Activated CD4-positive, alpha-beta T cell treated with anti-CD3 and anti-CD28 coated beads, Interleukin-2, amount 10 ng/mL, durations not matched to agents 7 days and 5 days (primary cell): Measurements from ENCODE around the gene PSMC1. TPM values are rescaled to one million over a fixed set of nuclear protein-coding genes. Genes with fewer than 3 reads are reported as not detected.
A peak's percentile ranks its signal among the peaks of the same experiment; 100 is the strongest.

Experiments used
- CTCF ChIA-PET: fragments of 350-600 bp; sonication (Branson Sonifier 250); formaldehyde crosslinking; loops from one replicate; lab custom pipeline; 2021; ENCODE audit warnings: antibody characterized with exemption; lab: Charles Lee
- POLR2A ChIA-PET: fragments of 350-600 bp; sonication (Branson Sonifier 250); formaldehyde crosslinking; loops from one replicate; lab custom pipeline; 2021; ENCODE audit warnings: antibody characterized with exemption; lab: Charles Lee
- DNase-seq: peaks from one replicate; pipeline ENCODE4 v3.0.0-alpha.2; 2020
- H3K27ac Mint-ChIP-seq: one replicate; pipeline ENCODE4 v1.8.0; 2021; ENCODE audit warnings: mild to moderate bottlenecking, moderate library complexity, mixed read lengths
- H3K27me3 Mint-ChIP-seq: one replicate; pipeline ENCODE4 v1.8.0; 2021; ENCODE audit warnings: mixed read lengths
- H3K36me3 Mint-ChIP-seq: one replicate; pipeline ENCODE4 v1.8.0; 2021; ENCODE audit warnings: low read depth, mixed read lengths
- H3K4me1 Mint-ChIP-seq: one replicate; pipeline ENCODE4 v1.8.0; 2021; ENCODE audit warnings: mixed read lengths
- H3K4me3 Mint-ChIP-seq: one replicate; pipeline ENCODE4 v1.8.0; 2021; ENCODE audit warnings: mild to moderate bottlenecking, moderate library complexity, mixed read lengths
- H3K9me3 Mint-ChIP-seq: one replicate; pipeline ENCODE4 v1.8.0; 2021; ENCODE audit warnings: mixed read lengths
- total RNA-seq, 2 experiments: library from RNA; stranded (reverse); gene quantifications; one replicate each; pipeline ENCODE4 v1.2.3, GENCODE V29; 2021

PSMC1 gene
- total RNA-seq, 2 experiments from 2014 or later, result 78.6 to 85.6 TPM

DNA sequence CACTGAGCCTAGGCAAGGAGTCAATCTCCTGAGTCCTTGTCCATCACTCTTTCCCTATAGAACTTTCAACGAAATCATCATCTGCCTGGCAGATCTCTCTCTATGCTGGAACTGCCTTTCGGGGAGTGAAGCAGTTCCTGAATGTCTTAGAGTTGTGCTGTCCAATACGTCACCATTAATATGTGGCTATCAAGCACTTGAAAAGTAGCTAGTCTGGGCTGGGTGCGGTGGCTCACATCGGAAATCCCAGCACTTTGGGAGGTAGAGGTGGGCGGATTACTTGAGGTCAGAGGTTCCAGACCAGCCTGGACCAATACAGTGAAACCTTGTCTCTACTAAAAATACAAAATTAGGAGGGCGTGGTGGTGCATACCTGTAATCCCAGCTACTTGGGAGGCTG lies 40.3 kb downstream of the PSMC1 start:
- Mint-ChIP-seq H3K9me3 (no peaks in the 10 kb centered on the region), H3K4me3 (no peak overlapping the region)

DNA sequence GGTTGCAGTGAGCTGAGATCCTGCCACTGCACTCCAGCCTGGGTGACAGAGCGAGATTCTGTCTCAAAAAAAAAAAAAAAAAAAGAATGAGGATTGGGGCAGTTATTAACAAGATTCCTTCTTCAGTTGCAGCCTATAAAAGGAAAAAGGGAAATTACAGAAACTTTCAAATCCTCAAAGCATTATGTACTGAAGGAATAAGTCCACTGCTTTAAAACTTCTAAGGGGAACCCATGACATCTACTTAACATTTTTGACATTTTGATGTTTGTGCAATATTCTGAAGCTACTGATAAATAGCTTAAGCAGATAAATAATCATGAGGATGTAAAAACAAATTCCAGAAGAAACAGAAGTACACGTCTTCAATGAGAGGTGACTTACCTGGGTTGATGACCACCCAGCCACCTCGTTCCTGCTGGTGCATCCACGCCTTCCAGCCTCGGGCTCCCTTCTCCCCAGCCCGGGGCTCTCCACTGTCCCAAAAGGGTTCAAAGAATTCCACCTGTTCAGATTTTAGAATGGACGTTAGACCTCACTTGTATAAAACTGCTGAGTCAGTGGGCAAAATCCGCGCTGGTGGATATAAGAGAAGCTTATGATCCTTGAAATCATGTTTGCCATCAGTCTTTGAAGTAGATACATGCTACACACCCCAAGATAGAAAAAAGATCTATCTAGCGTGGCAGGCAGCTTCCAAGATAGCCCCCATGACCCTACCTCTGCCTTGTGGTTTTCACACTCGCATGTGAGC lies 41.7 kb downstream of the PSMC1 start:
- peaks cover 9% of the 10 kb centered on the region for H3K4me1 Mint-ChIP-seq

More for the DNA sequence above, 40.3 kb downstream of the PSMC1 start:
- ChIA-PET POLR2A (no interaction called here), CTCF (interaction anchor here (0.6 to 1.2 kb wide), 2 partner anchors 15 to 416 kb away, joined by 3 to 4 read pairs; no protein-coding TSS in a partner anchor)
- peaks cover 9% of the 10 kb centered on the region for H3K4me1 Mint-ChIP-seq
- H3K27ac Mint-ChIP-seq, result no peak overlapping the region
- H3K27me3 Mint-ChIP-seq, result no peaks in the 10 kb centered on the region
- DNase-seq, result no peak
- H3K36me3 Mint-ChIP-seq, result peaks cover 17% of the 10 kb centered on the region

DNA sequence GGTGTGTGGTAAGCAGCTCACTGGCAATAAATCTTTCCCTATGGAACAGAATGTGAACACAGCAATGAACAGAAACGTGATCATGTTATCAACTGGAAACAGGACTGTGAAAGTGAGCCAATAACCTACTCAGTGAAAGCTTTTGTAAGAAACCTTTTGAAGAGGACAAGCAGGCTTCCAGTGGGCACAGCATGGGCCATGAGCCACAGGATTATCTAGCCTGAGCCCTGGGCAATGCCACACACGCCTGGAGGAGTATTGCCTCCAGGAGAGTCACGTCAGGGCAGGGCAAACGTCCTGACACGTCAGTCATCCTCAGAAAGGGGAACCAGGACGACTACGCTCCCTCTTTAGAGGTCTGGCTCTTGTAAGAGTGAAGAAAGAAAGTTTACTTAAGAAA lies 43.1 kb downstream of the PSMC1 start:
- ChIA-PET CTCF (interaction anchor here (2.0 kb wide), 1 partner anchor 10 kb away, joined by 4 read pairs; no protein-coding TSS in a partner anchor), POLR2A (no interaction called here)
- H3K4me3 Mint-ChIP-seq, result no peak overlapping the region
- no peak for DNase-seq
- H3K36me3 Mint-ChIP-seq, result peaks cover 25% of the 10 kb centered on the region
- no peaks in the 10 kb centered on the region for H3K9me3 Mint-ChIP-seq
- H3K27me3 Mint-ChIP-seq, result no peaks in the 10 kb centered on the region
- no peak overlapping the region for H3K27ac Mint-ChIP-seq
- H3K4me1 Mint-ChIP-seq, result peaks cover 9% of the 10 kb centered on the region

More for the DNA sequence above, 41.7 kb downstream of the PSMC1 start:
- Mint-ChIP-seq H3K9me3 (no peaks in the 10 kb centered on the region), H3K27ac (peak overlapping the region; percentile 42), H3K36me3 (peaks cover 19% of the 10 kb centered on the region), H3K27me3 (no peaks in the 10 kb centered on the region), H3K4me3 (no peak overlapping the region)
- no peak for DNase-seq
- ChIA-PET POLR2A (no interaction called here), CTCF (interaction anchor here (0.7 to 2.0 kb wide), 3 partner anchors 8 to 744 kb away, joined by 3 to 4 read pairs (median 3); no protein-coding TSS in a partner anchor)

- H3K9me3 Mint-ChIP-seq, result no peaks in the 10 kb centered on the region
- peaks cover 24% of the 10 kb centered on the region for H3K36me3 Mint-ChIP-seq
- DNase-seq, result no peak
- no peak overlapping the region for H3K4me3 Mint-ChIP-seq
- ChIA-PET POLR2A (no interaction called here), CTCF (no interaction called here)
- H3K27ac Mint-ChIP-seq, result no peak overlapping the region
- H3K4me1 Mint-ChIP-seq, result peaks cover 9% of the 10 kb centered on the region
- no peaks in the 10 kb centered on the region for H3K27me3 Mint-ChIP-seq
Measured at GRCh38 chr14:90300611-90301047, 44.3 kb downstream of the PSMC1 start.

GRCh38 chr14:90301122-90301521 lies 44.8 kb downstream of the PSMC1 start:
- H3K27ac Mint-ChIP-seq, result no peak overlapping the region
- H3K4me1 Mint-ChIP-seq, result peaks cover 9% of the 10 kb centered on the region
- POLR2A ChIA-PET, result no interaction called here
- H3K4me3 Mint-ChIP-seq, result no peak overlapping the region
- DNase-seq, result no peak
- H3K27me3 Mint-ChIP-seq, result no peaks in the 10 kb centered on the region
- CTCF ChIA-PET, result interaction anchor here (1.0 to 2.4 kb wide), 4 partner anchors 11 to 45 kb away, joined by 3 to 7 read pairs (median 3); partner anchors contain the start of gene PSMC1
- no peaks in the 10 kb centered on the region for H3K9me3 Mint-ChIP-seq
- H3K36me3 Mint-ChIP-seq, result peaks cover 22% of the 10 kb centered on the region

- ChIA-PET CTCF (interaction anchor here (1.0 to 2.4 kb wide), 4 partner anchors 11 to 46 kb away, joined by 3 to 7 read pairs (median 3); partner anchors contain the start of gene PSMC1), POLR2A (no interaction called here)
- H3K9me3 Mint-ChIP-seq, result no peaks in the 10 kb centered on the region
- DNase-seq, result no peak
- H3K27ac Mint-ChIP-seq, result no peak overlapping the region
- peaks cover 9% of the 10 kb centered on the region for H3K4me1 Mint-ChIP-seq
- no peak overlapping the region for H3K4me3 Mint-ChIP-seq
- H3K36me3 Mint-ChIP-seq, result peaks cover 22% of the 10 kb centered on the region
- H3K27me3 Mint-ChIP-seq, result no peaks in the 10 kb centered on the region
Measured at GRCh38 chr14:90301668-90302090, 45.3 kb downstream of the PSMC1 start.

- Mint-ChIP-seq H3K27ac (no peak overlapping the region), H3K4me3 (no peak overlapping the region), H3K36me3 (peaks cover 22% of the 10 kb centered on the region), H3K9me3 (no peaks in the 10 kb centered on the region), H3K4me1 (peaks cover 9% of the 10 kb centered on the region), H3K27me3 (no peaks in the 10 kb centered on the region)
- POLR2A ChIA-PET, result no interaction called here
- CTCF ChIA-PET, result interaction anchor here (1.0 to 2.4 kb wide), 4 partner anchors 9 to 21 kb away, joined by 3 to 7 read pairs (median 3); no protein-coding TSS in a partner anchor
- no peak for DNase-seq
Measured at GRCh38 chr14:90302529-90303303, 46.4 kb downstream of the PSMC1 start.

- ChIA-PET CTCF (interaction anchor here (1.0 to 2.4 kb wide), 3 partner anchors 10 to 22 kb away, joined by 3 to 7 read pairs (median 3); no protein-coding TSS in a partner anchor), POLR2A (no interaction called here)
- H3K27ac Mint-ChIP-seq, result no peak overlapping the region
- H3K4me3 Mint-ChIP-seq, result no peak overlapping the region
- H3K9me3 Mint-ChIP-seq, result no peaks in the 10 kb centered on the region
- no peak for DNase-seq
- no peaks in the 10 kb centered on the region for H3K27me3 Mint-ChIP-seq
- H3K36me3 Mint-ChIP-seq, result peaks cover 26% of the 10 kb centered on the region
- H3K4me1 Mint-ChIP-seq, result peaks cover 9% of the 10 kb centered on the region
Measured at GRCh38 chr14:90303473-90303872, 47.1 kb downstream of the PSMC1 start.

GRCh38 chr14:90304502-90304901 lies 48.1 kb downstream of the PSMC1 start:
- no peaks in the 10 kb centered on the region for H3K9me3 Mint-ChIP-seq
- H3K36me3 Mint-ChIP-seq, result peaks cover 32% of the 10 kb centered on the region
- no peak overlapping the region for H3K4me3 Mint-ChIP-seq
- no peaks in the 10 kb centered on the region for H3K27me3 Mint-ChIP-seq
- DNase-seq, result no peak
- H3K4me1 Mint-ChIP-seq, result peaks cover 9% of the 10 kb centered on the region
- H3K27ac Mint-ChIP-seq, result no peak overlapping the region
- CTCF ChIA-PET, result no interaction called here
- POLR2A ChIA-PET, result no interaction called here

- Mint-ChIP-seq H3K27ac (no peak overlapping the region), H3K27me3 (no peaks in the 10 kb centered on the region), H3K4me3 (no peak overlapping the region), H3K4me1 (peaks cover 9% of the 10 kb centered on the region), H3K36me3 (peaks cover 28% of the 10 kb centered on the region), H3K9me3 (no peaks in the 10 kb centered on the region)
- ChIA-PET CTCF (interaction anchor here (0.5 kb wide), 1 partner anchor 807 kb away, joined by 4 read pairs; no protein-coding TSS in a partner anchor), POLR2A (no interaction called here)
- no peak for DNase-seq
Measured at GRCh38 chr14:90305176-90305601, 48.8 kb downstream of the PSMC1 start.

DNA sequence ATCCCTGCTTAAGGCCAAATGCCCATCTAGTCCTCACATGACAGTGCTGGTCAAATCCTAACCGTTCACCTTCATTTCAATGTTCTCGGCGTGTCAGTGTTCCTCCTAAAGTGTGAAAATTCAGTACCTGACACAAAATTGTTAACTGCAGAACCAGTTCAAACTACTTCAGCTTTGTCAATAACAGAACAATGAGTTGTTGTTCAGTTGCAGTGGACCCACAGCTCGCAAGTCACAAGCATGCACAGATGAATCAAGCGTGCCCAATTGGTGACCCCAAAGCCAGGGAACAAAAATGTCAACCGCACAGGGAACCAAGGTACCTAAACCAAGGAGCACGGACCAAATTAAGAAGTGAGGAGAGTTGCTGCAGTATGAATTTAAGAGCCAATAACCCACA lies 52.2 kb downstream of the PSMC1 start:
- CTCF ChIA-PET, result interaction anchor here (1.2 kb wide), 1 partner anchor 8 kb away, joined by 4 read pairs; no protein-coding TSS in a partner anchor
- H3K27ac Mint-ChIP-seq, result no peak overlapping the region
- POLR2A ChIA-PET, result no interaction called here
- H3K4me1 Mint-ChIP-seq, result no peaks in the 10 kb centered on the region
- no peak for DNase-seq
- peaks cover 32% of the 10 kb centered on the region for H3K36me3 Mint-ChIP-seq
- H3K9me3 Mint-ChIP-seq, result no peaks in the 10 kb centered on the region
- H3K27me3 Mint-ChIP-seq, result no peaks in the 10 kb centered on the region
- no peak overlapping the region for H3K4me3 Mint-ChIP-seq

GRCh38 chr14:90317286-90317685 lies 60.9 kb downstream of the PSMC1 start:
- peaks cover 40% of the 10 kb centered on the region for H3K36me3 Mint-ChIP-seq
- H3K4me1 Mint-ChIP-seq, result peaks cover 10% of the 10 kb centered on the region
- CTCF ChIA-PET, result interaction anchor here (1.5 kb wide), 1 partner anchor 9 kb away, joined by 4 read pairs; no protein-coding TSS in a partner anchor
- POLR2A ChIA-PET, result no interaction called here
- H3K27me3 Mint-ChIP-seq, result no peaks in the 10 kb centered on the region
- DNase-seq, result no peak
- H3K9me3 Mint-ChIP-seq, result no peaks in the 10 kb centered on the region
- no peak overlapping the region for H3K4me3 Mint-ChIP-seq
- no peak overlapping the region for H3K27ac Mint-ChIP-seq
